Caco-2 (cell line): ENCODE measurements around the gene LRRC38. TPM values are rescaled to one million over a fixed set of nuclear protein-coding genes. Genes with fewer than 3 reads are reported as not detected.

Source experiments
- BruUV-seq: library from RNA; stranded (reverse); fragments of 400-500 nt; replicated peaks from 2 replicates; lab custom pipeline; 2021; lab: Mats Ljungman, UMichigan
- CTCF ChIA-PET: fragments of 300-600 bp; sonication (Branson Sonifier 250); formaldehyde crosslinking; loops from one replicate; lab custom pipeline; 2022; ENCODE audit warnings: antibody characterized with exemption; lab: Charles Lee
- POLR2A ChIA-PET: fragments of 300-600 bp; sonication (Branson Sonifier 250); formaldehyde crosslinking; loops from one replicate; lab custom pipeline; 2022; ENCODE audit warnings: antibody characterized with exemption; lab: Charles Lee
- DNase-seq, 2 experiments: peaks; one replicate each; pipeline versions ENCODE4 v3.0.0 to v3.0.0-alpha.2; 2020 to 2022
- H3K27me3 ChIP-seq: replicated peaks from 2 replicates; pipeline ENCODE4 v1.6.0; 2011; ENCODE audit warnings: low read length; ENCODE audit not compliant: control insufficient read depth, insufficient read depth
- H3K36me3 ChIP-seq: 2 replicates; pipeline ENCODE4 v1.5.1; 2011; ENCODE audit warnings: low read length; ENCODE audit not compliant: control insufficient read depth, insufficient read depth
- H3K4me1 ChIP-seq: fragments of 250-450 bp; sonication (Bioruptor Pico); 2 replicates; pipeline ENCODE4 v1.5.1; 2020; ENCODE audit warnings: mild to moderate bottlenecking
- H3K4me3 ChIP-seq: 2 replicates; pipeline ENCODE4 v1.5.1; 2011; ENCODE audit warnings: low read depth, mild to moderate bottlenecking, control low read depth, low read length
- H3K9me3 ChIP-seq: fragments of 250-450 bp; sonication (Bioruptor Pico); 2 replicates; pipeline ENCODE4 v1.5.1; 2020; ENCODE audit warnings: mild to moderate bottlenecking, moderate library complexity
- H3K27ac Mint-ChIP-seq: one replicate; pipeline ENCODE4 v1.8.0; 2022; ENCODE audit warnings: mixed read lengths; ENCODE audit not compliant: unreplicated experiment
- H3K27me3 Mint-ChIP-seq: one replicate; pipeline ENCODE4 v1.8.0; 2022; ENCODE audit warnings: mixed read lengths; ENCODE audit not compliant: insufficient read depth, unreplicated experiment
- H3K36me3 Mint-ChIP-seq: one replicate; pipeline ENCODE4 v1.8.0; 2022; ENCODE audit warnings: mild to moderate bottlenecking, mixed read lengths; ENCODE audit not compliant: insufficient read depth, unreplicated experiment
- H3K4me1 Mint-ChIP-seq: one replicate; pipeline ENCODE4 v1.8.0; 2022; ENCODE audit warnings: low read depth, mixed read lengths; ENCODE audit not compliant: unreplicated experiment
- H3K4me3 Mint-ChIP-seq: one replicate; pipeline ENCODE4 v1.8.0; 2022; ENCODE audit warnings: mild to moderate bottlenecking, moderate library complexity, mixed read lengths; ENCODE audit not compliant: unreplicated experiment
- H3K9me3 Mint-ChIP-seq: one replicate; pipeline ENCODE4 v1.8.0; 2022; ENCODE audit warnings: mixed read lengths; ENCODE audit not compliant: unreplicated experiment
- CTCF ChIP-seq, 2 experiments: fragments of 200-600 bp in 1 of 2; IDR thresholded peaks; 1 replicate in 1 of 2; 2 replicates in 1 of 2; pipeline versions ENCODE4 v1.5.1 to v1.8.0; 2011 to 2022; ENCODE audit warnings: antibody characterized with exemption in 1 of 2, control low read depth in 1 of 2, inconsistent platforms in 1 of 2, low read depth in 1 of 2, low read length in 1 of 2, mild to moderate bottlenecking in 1 of 2, moderate library complexity in 1 of 2; ENCODE audit not compliant: insufficient read depth in 1 of 2, severe bottlenecking in 1 of 2, unreplicated experiment in 1 of 2
- intact Hi-C: fragments of 100-400 bp; cut with micrococcal nuclease; formaldehyde crosslinking; loops from one replicate; pipeline ENCODE4 v1.10.0; 2022; ENCODE audit not compliant: unreplicated experiment
- total RNA-seq: library from RNA; stranded (reverse); gene quantifications from 2 replicates; pipeline ENCODE4 v1.2.3, GENCODE V29; 2022

LRRC38 gene
- total RNA-seq, 1 experiment from 2014 or later = not detected

- ChIA-PET CTCF (no interaction called here), POLR2A (no interaction called here)
- H3K4me1 ChIP-seq = no peaks in the 10 kb centered on the region
- no peak for TF ChIP-seq CTCF (IDR thresholded peaks at IDR 0.05; ENCODE audit: insufficient read depth in 1 of 2, low read depth in 1 of 2, low read length in 1 of 2, severe bottlenecking in 1 of 2, unreplicated experiment in 1 of 2)
- no peak overlapping the region for H3K4me3 ChIP-seq
- Mint-ChIP-seq H3K27me3 (peaks cover 4% of the 10 kb centered on the region), H3K9me3 (no peaks in the 10 kb centered on the region), H3K36me3 (no peaks in the 10 kb centered on the region), H3K4me1 (no peaks in the 10 kb centered on the region), H3K4me3 (no peak overlapping the region), H3K27ac (no peak overlapping the region)
- H3K9me3 ChIP-seq = no peaks in the 10 kb centered on the region
- no TSS peak for BruUV-seq
- intact Hi-C loops = no loop called here
- DNase-seq = no peak
- H3K36me3 ChIP-seq = no peaks in the 10 kb centered on the region
- no peaks in the 10 kb centered on the region for H3K27me3 ChIP-seq
Measured at GRCh38 chr1:13487957-13488356, 25.8 kb downstream of the LRRC38 start.

DNA sequence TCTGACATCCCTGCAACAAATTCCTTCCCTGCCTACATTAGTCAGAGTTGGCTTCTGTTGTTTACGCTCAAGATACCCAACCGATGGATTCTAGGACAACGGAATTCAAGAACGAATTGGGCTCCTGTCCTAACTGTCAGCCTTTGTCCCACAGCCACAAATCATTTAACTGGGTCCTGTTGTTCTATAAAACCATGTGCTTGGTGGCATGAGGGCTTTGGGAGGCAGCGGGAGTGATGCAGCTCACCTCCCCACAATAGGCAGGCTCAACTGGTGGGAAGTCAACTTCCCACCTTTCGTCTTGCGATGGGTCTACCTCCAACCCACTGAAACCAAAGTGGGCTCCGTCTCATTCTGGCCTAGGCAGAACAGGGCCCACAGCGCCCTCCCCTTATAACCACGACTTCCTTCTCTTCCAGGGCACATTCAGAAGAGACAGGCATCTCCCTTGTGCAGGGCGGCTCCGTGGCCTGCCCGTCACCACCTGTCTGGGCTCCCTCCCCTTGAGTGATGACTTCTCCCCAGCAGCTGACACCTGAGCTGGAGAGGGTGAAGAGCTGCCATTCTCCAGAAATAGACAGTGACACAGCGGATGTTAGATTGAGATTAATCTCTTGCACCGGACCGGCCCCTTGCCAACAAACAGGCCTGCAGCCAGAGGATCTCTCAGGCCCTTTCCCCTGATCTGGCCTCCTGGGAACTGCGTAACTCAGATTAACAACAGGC lies 26.5 kb downstream of the LRRC38 start:
- TF ChIP-seq CTCF (IDR thresholded peaks at IDR 0.05; ENCODE audit: insufficient read depth in 1 of 2, low read depth in 1 of 2, low read length in 1 of 2, severe bottlenecking in 1 of 2, unreplicated experiment in 1 of 2) = no peak
- H3K4me1 Mint-ChIP-seq = no peaks in the 10 kb centered on the region
- Histone ChIP-seq H3K36me3 (no peaks in the 10 kb centered on the region), H3K27me3 (no peaks in the 10 kb centered on the region), H3K4me3 (no peak overlapping the region), H3K9me3 (no peaks in the 10 kb centered on the region), H3K4me1 (no peaks in the 10 kb centered on the region)
- no peak overlapping the region for H3K4me3 Mint-ChIP-seq
- ChIA-PET CTCF (no interaction called here), POLR2A (no interaction called here)
- H3K27ac Mint-ChIP-seq = no peak overlapping the region
- DNase-seq = no peak
- H3K36me3 Mint-ChIP-seq = no peaks in the 10 kb centered on the region
- no TSS peak for BruUV-seq
- intact Hi-C loops = no loop called here
- H3K9me3 Mint-ChIP-seq = no peaks in the 10 kb centered on the region
- H3K27me3 Mint-ChIP-seq = no peaks in the 10 kb centered on the region

- no peaks in the 10 kb centered on the region for H3K4me1 ChIP-seq
- no peak for TF ChIP-seq CTCF (IDR thresholded peaks at IDR 0.05; ENCODE audit: insufficient read depth in 1 of 2, low read depth in 1 of 2, low read length in 1 of 2, severe bottlenecking in 1 of 2, unreplicated experiment in 1 of 2)
- no peaks in the 10 kb centered on the region for H3K4me1 Mint-ChIP-seq
- H3K9me3 ChIP-seq = no peaks in the 10 kb centered on the region
- H3K36me3 ChIP-seq = no peaks in the 10 kb centered on the region
- no TSS peak for BruUV-seq
- no peak overlapping the region for H3K4me3 Mint-ChIP-seq
- no peak overlapping the region for H3K4me3 ChIP-seq
- H3K9me3 Mint-ChIP-seq = peaks cover 8% of the 10 kb centered on the region
- intact Hi-C loops = no loop called here
- peaks cover 3% of the 10 kb centered on the region for H3K27me3 Mint-ChIP-seq
- H3K27me3 ChIP-seq = no peaks in the 10 kb centered on the region
- no peaks in the 10 kb centered on the region for H3K36me3 Mint-ChIP-seq
- DNase-seq = no peak
- H3K27ac Mint-ChIP-seq = no peak overlapping the region
- ChIA-PET CTCF (no interaction called here), POLR2A (no interaction called here)
Measured at GRCh38 chr1:13483946-13484345, 29.9 kb downstream of the LRRC38 start.
